Measurements from ENCODE around the gene NMRK2.
A peak's percentile ranks its signal among the peaks of the same experiment; 100 is the strongest.
"Not testable (repeated sequence)": the region's sequence is repeated elsewhere in the genome, so short reads cannot be mapped to it uniquely, and the experiment has no call there.

Gene NMRK2

GRCh38 chr19:3964256-3965194, 31.7 kb downstream of the NMRK2 start:
- no peak for DNase-seq

- no peak for DNase-seq
Measured at GRCh38 chr19:3966051-3967017, 33.5 kb downstream of the NMRK2 start.

- not testable (repeated sequence) for DNase-seq
Measured at GRCh38 chr19:3967983-3968382, 35.1 kb downstream of the NMRK2 start.

GRCh38 chr19:3968556-3969434, 35.9 kb downstream of the NMRK2 start:
- DNase-seq = peak in 1 of 2 donors; percentile 15

- DNase-seq = no peak
Measured at GRCh38 chr19:3969435-3970312, 36.8 kb downstream of the NMRK2 start.

GRCh38 chr19:3970313-3970807, 37.5 kb downstream of the NMRK2 start:
- no peak for DNase-seq

- DNase-seq = peak; percentile 97
Measured at GRCh38 chr19:3970808-3971598, 38.1 kb downstream of the NMRK2 start, which contains the start of gene DAPK3. Gene DAPK3, minus strand, starts transcription at chr19:3971099. Its CDS starts 1,364 bp downstream, at chr19:3969735.

GRCh38 chr19:3975144-3975543, 42.3 kb downstream of the NMRK2 start:
- DNase-seq = no peak

- DNase-seq = no peak
Measured at GRCh38 chr19:3975637-3976087, 42.8 kb downstream of the NMRK2 start.

- DNase-seq = no peak
Measured at GRCh38 chr19:3976495-3977241, 43.8 kb downstream of the NMRK2 start.

- no peak for DNase-seq
Measured at GRCh38 chr19:3977242-3978143, 44.6 kb downstream of the NMRK2 start.

- DNase-seq = no peak
Measured at GRCh38 chr19:3978145-3978544, 45.3 kb downstream of the NMRK2 start.

- DNase-seq = no peak
Measured at GRCh38 chr19:3979289-3979673, 46.4 kb downstream of the NMRK2 start.

GRCh38 chr19:3979674-3980352, 46.9 kb downstream of the NMRK2 start:
- no peak for DNase-seq

GRCh38 chr19:3980353-3981251, 47.7 kb downstream of the NMRK2 start:
- no peak for DNase-seq

GRCh38 chr19:3981373-3981735, 48.5 kb downstream of the NMRK2 start:
- DNase-seq = no peak
